HG02623 (cell line): ENCODE results near the gene WNT9A.

ENCODE experiments used
- ATAC-seq: cut with Tn5 transposase; IDR thresholded peaks from one replicate; pipeline ENCODE4 v1.9.1; 2021; ENCODE audit warnings: moderate library complexity; ENCODE audit not compliant: unreplicated experiment

Gene WNT9A

DNA sequence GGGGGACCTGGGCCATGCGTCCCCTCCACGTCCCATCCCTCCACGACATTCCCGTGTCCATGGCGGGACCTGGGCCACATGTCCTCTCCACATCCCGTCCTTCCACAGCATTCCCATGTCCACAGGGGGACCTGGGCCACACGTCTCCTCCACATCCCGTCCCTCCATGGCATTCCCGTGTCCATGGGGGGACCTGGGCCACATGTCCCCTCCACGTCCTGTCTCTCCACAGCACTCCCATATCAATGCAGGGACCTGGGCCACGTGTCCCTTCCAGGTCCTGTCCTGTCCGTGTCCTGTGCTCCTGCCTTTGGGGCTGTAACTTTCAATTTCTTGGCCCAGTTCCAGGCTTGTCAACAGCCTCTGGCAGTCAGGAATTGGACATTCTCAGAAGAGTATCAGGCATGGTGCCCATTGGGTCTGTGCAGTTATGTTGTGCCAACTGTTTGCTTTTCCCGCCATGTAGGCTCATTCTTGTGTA lies 47.1 kb downstream of the WNT9A start:
- ATAC-seq, result no peak

DNA sequence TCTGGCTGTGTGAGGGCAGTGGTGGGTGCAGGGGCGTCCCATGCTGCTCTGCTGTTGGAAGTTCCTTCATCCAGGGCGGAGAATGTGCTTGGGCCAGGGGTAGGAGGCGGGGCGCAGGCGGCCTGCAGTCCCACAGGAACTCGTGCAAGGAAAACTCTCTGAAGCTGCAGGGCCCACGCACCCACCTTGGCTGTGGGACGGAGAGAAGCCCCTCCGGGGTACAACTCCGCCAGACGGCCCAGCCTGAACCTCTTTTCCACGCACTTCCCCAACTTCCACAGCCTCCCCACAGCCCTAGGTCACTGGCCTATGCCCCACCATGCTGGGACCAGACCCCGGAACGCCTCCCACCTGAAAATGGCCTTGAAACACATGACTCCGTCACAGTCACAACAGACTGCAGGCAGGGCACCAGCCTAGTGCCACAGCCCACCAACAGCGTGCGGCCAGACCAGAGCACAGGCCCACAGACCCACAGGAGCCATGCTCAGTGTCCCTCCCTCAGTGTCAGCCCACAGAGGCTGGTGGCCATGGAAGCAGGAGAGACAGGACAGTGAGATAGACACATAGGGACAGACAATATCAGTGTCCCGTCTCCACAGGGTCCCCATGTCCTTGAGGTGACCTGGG lies 47.8 kb downstream of the WNT9A start:
- ATAC-seq, result no peak

DNA sequence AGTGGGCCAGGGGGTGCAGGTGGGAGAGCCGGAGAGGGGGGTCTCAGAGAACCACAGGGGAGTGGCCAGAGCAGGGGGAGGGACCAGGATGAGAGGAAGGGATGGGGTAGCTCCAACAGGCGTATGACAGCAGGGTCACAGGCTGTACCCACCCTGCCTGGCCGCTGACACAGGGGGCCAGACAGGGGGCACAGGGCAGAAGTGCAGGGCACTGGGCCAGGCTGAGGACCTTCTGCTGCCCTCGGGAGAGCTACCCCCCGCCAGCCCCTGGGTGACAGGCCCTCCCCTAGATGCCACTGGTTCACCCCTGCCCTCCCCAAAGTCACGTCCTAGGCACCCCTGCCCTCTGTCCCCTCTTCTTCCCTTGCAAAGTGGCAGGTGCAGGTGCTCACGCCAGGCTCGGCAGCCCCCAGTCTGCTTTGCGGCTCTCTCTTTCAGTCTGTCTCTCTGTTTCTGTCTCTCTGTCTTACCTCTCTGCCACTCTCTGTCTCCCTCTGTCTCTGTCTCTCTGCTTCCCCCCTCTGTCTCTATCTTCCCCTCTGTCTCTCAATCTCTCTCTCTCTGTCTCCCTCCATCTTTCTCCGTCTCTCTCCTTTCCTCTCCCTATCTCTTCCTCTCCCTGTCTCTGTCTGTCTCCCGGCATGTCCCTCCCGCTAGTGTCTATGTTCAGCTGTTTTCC lies 48.5 kb downstream of the WNT9A start:
- ATAC-seq, result no peak

DNA sequence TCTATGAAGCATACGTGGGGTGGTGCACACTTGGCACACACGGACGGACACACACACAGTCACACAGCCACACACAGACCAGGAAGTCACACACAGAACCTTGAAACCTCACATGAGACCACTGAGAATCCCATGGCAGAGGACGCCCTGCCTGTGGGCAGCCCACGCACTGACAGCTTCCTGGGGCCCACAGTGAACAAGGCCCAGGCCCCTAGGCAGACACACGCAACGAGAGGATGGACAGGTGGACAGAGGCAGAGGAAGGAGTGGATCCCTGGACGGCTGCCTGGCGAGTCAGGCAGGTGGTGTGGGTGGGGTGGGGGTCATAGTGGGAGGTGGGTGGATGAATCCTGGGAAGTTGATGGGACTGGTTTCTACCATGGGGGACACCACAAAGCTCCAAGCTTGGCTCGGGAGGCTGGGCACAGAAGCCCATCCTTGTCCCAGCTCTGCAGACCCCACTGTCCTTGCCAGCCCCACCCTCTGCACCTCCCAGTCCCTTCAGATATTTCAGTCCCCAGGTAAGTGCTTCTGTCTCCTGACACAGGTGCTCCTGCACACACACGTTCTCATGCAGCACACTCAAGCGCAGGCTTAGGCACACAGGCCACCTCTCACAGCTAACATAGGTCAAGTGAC lies 49.1 kb downstream of the WNT9A start:
- no peak for ATAC-seq

DNA sequence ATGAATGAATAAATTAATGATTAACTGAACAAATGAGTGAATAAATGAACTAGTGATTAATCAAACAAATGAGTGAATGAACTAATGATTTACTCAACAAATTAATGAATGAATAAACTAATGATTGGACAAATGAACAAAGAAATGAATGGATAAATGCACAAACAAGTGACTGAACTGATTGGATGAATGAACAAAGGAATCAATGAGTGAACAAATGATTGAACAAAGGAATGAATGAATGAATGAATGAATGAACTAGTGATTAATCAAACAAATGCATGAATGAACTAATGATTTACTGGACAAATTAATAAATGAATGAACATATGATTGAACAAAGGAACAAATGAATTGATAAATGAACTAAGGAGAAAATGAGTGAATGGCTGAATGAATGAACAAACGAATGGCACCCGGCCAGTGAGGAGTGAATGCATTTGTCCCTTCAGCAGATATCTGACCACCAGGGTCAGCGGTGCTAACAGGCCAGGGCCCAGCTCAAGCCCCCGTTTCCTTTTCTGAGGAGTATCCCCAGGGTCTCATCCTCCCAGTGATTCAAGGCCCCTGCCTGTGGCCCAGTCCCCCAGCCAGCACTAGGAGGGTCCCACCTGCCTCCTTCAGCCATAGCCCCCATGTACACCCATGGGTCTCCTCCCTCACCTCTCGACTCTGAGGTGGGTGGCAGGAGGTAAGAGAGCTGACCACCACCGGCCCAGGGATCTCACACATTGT lies 49.9 kb downstream of the WNT9A start:
- ATAC-seq, result no peak

DNA sequence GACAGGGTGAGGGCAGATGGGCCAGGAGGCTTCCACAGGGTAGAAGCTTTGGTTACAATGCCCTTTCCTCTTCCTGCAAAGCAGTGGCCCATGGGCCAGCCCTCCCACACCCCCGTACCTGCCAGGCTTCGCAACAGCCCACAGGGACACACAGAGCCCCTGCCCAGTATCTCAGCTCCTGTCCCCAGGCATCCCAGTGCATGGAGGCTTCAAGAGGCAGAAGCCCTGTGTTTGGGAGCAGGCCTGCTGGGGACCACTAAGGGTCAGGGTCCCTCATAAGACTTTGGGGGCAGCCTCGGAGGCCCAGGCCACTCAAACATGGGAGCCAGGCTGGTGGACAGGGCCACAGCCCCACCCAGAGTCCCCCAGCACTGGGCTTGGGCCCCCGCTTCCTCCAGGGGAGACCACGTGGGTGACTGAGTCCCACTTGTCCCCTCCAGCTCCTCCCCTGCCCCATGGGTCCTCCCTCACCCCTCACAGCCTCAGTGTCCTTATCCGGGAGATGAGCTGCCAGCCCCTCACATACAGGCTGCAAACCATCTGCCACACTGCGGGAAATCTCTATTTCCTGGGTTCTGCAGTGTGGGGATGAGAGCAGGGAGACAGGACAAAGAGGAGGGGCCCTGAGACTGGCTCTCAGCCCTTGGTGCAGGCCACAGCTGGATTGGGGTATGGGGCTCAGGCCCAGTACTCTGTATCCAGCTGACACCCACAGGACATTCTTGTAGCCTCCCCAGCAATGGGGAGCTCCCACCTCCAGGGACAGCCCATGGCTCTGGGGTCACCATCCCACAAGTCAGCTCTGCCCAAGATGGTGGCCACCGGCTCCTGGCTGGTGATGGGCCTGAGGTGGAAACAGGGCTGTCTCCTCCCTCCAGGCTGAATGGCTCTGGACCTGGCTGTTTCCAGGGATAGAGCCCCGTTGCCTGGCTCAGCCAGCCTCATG lies 50.7 kb downstream of the WNT9A start:
- ATAC-seq, result no peak

DNA sequence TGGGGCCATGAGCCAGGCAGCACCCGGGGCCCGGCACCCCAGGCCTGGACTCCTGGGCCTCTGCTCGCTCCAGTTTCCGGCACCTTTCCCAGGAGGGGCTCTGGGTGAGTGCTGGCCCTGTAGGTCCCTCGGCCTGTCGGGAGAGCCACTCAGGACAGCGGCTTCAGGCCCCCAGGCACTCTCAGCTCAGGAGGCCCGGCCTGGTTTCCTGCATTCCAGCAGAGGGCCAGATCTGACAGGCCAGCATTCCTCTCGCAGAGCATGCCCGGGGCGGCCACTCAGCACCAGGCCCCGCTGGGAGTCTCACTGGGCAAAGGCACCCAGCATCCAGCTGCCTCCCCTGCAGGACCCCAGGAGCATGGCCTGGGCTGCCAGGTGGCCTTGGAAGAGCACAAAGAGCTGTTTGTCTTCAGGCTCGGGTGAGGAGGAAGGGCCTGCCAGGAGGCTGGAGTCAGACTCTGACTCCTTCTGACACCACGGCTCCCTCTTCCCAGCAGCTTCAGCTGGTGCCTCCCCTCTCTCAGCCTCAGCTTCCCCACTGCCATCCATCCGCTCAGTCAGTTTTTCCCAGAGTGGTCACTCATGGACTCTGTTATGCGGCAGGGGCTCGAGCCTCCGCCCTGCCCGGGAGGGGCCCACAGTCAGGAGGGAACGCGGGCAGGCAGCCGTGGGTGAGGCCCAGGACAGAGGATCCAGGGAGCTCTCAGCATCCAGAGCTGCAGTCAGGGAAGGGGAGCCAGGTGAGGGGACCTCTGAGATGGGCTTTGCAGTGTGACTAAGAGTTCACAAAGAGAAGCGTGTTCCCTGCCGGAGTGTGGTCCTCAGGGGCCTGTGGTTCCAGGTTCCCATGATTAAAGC lies 51.7 kb downstream of the WNT9A start:
- ATAC-seq, result no peak

DNA sequence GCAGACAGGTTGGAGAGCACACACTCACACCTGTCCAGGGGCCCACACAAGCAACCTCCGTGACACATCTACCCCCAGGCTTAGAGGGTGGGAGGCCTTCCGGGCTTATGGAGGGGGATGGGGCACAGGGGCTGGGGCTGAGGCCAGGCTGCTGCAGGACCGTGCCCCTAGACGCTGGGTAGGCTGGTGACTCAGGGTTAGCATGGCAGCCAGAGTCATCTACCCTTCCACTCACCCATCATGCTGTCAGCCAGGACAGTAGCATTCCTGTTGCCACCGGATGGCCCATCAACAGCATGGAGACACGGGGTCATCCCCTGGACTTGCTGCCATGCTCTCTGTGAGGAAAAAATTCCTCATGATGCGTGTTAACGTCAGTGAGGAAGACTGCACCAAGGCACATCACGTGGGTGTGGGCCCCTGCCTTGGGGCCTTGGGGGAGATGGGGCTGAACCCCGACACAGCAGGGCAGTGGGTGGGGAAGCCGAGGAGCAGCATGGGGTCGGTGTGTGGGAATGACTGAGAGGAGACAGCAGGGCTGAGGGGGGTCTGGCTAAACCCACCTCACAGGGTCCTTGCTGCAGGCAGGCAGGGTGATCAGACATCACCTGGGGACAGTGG lies 52.8 kb downstream of the WNT9A start:
- ATAC-seq, result no peak

DNA sequence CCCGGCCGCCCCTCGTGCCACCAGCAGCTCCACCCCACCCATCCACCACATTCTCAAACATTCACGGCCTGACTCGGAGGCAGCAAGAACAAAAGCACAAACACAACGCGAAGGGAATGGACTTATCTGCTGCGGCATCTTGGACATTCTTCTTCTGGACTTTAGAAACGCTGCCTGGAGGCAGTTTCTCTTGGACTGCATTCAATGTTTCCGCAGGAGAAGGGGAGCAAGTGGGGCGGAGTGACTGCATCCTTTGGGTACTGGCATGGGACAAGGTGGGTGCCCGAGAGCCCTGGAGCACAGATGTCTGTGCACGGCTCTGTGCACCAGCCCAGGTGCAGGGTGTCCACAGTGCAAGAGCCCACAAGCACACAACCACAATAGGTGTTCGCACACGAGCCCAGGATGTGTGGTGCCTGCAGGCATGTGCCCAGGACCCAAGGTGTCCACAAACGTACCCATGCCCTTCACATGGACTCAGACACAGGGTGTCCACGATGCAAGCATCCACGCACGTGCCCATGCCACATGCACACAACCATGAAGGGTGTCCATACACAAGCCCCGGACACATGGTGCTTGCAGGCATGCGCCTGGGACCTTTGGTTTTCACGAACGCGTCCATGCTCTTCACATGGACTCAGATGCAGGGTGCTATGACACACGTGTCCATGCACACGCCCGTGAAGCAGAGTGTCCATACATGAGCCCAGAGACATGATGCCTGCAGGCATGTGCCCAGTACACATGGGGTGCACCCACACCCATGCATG lies 53.6 kb downstream of the WNT9A start:
- no peak for ATAC-seq

DNA sequence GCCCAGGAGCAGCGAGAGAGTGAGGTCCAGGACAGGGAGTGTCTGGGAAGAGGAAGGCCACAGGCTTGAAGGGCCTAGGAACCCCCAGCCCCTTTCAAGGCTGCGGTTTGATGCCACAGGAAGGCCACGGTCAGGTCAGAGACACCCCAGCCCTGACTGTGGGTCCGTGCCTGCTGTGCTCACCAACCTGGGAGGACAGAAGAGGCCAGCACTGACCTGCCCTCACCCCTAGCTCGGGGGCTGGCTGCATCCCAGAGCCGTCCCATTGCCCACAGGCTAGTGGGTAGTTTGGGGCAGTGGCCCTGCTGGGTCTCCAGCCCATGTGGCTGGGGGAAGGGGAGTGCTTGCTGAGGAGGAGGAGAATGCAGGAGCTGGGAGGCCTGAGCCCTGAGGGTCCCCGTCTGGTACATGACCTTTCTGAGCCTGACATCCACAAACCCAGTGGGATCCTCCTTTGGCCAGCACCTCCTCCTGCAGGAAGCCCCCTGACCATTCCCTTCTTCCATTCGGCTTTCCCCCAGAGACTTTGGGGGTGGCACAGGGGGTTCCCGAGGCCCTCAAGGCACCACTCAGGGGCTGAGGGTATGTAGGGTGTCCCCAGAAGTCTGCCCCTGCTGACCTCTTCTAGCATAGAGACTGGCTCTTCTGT lies 54.3 kb downstream of the WNT9A start:
- no peak for ATAC-seq

DNA sequence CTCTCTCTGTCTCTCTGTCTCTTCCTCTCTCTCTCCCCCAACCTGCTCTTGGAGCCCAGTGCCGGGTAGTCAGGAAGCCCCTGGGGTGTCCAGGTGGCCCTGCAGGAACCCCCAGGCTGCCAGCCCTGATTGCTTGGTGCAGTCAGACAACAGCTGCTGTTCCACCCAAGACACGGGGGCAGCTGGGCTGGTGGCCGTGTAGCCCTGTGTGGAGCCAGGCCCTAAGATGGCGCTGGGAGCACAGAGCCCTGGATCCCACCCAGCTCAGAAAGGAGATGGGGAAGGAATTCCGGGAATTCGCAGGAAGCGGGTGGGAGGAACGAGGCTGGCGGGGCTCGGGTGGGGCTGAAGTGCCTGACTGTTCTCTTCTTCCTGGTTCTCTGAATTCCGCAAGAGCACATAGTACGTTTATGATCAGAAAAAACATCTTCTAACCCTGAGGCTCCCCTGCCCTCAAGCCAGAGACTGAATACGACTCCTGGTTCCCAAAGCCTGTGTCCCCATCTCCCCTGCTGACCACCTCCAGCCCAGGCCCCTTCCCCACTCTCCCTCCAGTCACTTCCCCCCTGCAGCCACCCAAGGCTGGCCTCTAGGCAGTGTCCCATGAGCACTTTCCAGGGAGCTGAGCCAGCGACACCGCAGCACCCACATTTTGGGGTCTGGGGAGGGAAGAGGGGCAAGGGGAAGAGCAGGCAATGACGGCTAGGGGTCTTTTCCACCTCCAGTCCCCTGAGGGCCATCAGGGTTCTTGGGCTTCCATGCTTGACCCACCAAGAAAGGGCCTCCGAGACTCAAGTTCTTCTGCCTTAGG lies 55.0 kb downstream of the WNT9A start:
- no peak for ATAC-seq

DNA sequence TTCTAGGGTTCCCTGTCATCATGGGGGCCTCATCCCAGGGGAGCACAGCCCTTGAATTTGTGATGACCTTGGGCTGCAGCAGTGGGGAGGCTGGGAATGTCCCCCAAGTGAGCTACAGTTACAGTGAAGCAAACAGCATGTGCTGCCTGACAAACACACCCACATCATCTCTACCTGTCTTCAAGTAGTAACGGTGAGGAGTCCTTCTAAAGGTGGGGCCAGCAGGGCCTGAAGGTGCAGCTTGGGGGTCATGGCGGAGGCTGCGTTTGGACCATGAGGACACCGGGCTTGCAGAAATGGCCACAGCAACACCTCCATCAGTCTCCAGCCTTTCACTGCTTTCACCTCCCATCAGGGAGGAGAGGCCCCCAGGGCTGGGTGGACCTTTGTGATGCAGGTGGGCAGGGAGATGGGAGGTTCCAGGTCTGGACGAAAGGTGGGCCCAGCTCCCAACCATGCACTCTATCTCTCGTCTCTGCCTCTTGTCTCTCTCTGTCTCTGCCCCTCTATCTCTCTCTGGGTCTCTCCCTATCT lies 55.7 kb downstream of the WNT9A start:
- ATAC-seq, result no peak

DNA sequence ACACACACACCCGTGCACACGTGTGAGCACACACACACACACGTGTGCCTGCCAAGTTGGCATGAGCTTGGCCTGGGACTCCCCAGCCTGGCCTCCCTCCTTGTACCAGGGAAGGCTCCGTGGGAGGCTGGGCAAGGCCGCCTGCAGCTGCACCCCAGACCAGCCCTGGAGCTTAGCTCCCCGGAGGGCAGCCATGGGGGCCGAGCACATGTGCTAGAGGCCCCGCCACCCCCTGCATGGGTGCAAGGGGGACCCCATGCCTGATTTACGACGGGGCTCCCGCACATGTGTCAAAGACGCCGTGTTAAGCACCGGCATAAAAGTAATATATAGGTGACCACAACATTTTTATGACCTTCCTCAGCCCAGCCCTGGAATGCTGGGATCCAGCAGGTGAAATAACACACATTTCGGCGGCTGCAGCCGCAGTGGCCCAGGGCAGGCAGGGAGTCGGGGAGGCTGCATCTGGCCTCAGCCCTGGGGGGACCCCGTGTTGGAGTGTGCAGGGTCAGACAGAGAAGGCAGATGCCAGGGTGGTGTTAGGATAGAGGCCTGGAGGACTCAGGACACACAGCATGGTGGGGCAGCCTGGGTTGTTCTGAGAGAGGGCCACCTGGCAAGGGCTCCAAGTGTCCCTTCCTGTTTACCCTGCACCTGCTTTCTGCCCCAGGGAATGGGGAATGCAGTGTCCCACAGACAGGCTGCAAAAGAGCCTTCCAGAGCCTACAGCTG lies 56.3 kb downstream of the WNT9A start:
- no peak for ATAC-seq

DNA sequence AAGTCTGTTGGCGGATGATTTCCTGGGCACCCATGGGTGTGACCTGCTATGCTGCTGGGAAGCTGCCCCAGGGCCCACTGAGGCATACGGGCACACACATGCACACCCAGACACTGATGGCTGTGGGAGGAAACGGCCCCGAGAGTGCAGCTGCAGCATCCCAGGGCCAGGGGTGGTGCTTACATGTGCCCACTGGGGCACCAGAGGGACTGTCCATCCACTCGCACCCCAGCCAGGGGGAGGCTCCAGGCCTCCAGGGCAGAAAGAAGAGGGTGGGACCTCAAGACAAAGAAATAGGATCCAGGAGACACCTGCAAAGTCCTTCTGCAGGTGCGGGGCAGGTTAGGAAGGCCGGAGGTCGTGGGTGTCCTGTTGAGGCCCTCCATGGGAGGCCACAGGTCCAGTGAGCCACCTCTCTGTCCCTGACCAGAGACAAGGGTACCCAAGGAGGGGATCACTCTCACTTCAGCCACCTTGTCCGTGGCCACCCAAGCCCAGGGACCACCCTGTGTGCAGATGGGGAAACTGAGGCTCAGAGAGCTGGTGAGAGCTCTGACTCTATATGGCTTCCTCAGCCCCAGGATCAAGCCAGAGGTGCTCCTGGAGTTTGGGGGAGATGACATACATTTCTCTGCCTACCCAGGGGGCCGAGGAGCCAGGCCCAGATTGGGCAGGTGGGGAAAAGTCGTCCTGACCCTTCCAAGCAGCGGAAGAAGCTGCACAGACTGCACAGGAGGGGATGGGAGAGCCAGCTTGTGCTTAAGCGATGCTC lies 57.1 kb downstream of the WNT9A start:
- ATAC-seq, result no peak

DNA sequence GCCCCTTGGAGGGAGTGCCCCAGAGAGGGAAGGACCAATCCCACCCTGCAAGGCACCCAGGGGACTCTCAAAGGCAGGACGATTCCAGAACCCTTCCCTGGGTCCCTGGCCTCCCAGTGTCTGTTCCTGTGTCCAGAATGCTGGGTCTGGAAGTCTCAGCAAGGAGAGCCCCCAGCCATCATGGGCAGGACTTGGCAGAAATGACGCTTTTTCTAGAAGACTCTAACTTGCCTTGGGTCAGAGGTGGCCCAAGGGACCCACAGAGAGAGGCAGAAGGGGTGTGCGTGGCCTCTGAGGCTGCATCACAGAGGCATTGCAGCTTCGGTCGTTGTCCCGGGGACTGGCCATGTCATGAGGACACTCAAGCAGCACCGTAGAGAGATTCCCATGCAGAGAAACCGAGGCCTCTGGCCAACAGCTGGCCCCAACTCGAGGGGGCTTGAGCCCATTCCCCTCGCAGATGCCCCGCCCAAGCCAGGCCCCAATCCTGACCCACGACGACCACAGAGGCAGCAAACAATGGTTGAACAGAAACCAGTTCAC lies 57.8 kb downstream of the WNT9A start:
- ATAC-seq, result no peak
